Urinary bladder (tissue), 4 donors: ENCODE results near the gene TNNI3. TPM values are rescaled to one million over a fixed set of nuclear protein-coding genes. Genes with fewer than 3 reads are reported as not detected.
"Not testable (repeated sequence)": the region's sequence is repeated elsewhere in the genome, so short reads cannot be mapped to it uniquely, and the experiment has no call there.

Source experiments
- DNase-seq: peaks from one replicate; pipeline ENCODE4 v3.0.0-alpha.2; 2015; ENCODE audit errors: extremely low spot score
- H3K27ac ChIP-seq: one replicate; pipeline ENCODE4 v1.5.1; 2013; ENCODE audit warnings: low read depth, mild to moderate bottlenecking, moderate library complexity
- H3K36me3 ChIP-seq: one replicate; pipeline ENCODE4 v1.6.1; 2013; ENCODE audit warnings: mild to moderate bottlenecking, moderate library complexity; ENCODE audit not compliant: insufficient read depth
- H3K4me1 ChIP-seq: one replicate; pipeline ENCODE4 v1.6.1; 2013; ENCODE audit warnings: mild to moderate bottlenecking, moderate library complexity; ENCODE audit not compliant: insufficient read depth
- H3K4me3 ChIP-seq: one replicate; pipeline ENCODE4 v1.5.1; 2013; ENCODE audit warnings: low read depth, low read length
- WGBS: extraction: QIAGEN DNeasy Blood & Tissue Kit; methylation state at CpG from one replicate; pipeline ENCODE4 v1.1.7; 2013; 5-methylcytosine and 5-hydroxymethylcytosine counted together
- polyA plus RNA-seq: library from polyadenylated mRNA; stranded (reverse); fragments of 200-250 nt; gene quantifications from one replicate; pipeline ENCODE4 v1.2.3, GENCODE V29; 2013
- total RNA-seq: library from RNA; depleted of rRNA; stranded (reverse); fragments of >200 nt; gene quantifications from one replicate; pipeline ENCODE4 v1.2.3, GENCODE V29; 2014
- donor health status: healthy with polysubstance abuse.
- donor health status: healthy.

Gene TNNI3
- total and polyA plus RNA-seq, 2 donors, result not detected

DNA sequence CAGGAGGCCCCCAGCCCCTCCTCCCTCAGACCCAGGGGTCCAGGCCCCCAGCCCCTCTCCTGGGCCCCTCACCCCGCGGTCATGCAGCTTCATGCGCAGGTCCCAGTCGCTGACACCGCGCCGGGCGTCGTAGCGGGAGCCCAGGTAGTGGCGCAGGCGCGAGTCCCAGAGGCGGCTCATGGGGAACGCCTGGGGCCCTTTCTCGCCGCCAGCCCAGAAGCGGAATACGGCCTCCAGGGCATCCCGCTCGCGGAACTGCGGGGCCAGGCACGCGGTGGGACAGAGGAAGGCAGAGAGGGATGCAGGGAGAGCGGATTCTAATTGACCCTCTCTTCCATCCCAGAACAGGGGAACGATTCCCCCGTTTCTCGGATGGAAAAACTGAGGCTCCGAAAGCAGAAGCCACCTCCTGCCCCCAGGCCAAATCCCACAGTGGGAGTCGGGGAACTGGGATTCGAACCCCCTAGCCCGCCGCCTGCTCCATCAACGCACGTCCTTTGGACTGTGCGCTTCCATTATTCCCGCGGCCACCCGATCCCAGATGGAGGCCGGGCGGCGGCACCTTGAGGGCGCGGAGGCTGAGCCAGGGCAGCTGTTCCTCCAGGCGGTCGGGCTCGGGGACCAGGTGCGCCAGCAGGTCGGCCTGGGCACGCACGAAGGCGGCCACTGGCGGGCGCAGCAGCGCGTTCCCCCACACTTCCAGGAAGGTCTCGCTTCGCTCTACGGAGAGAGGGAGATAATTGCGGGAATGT, 4.2 kb upstream of the TNNI3 start:
- no peak overlapping the region for H3K4me3 ChIP-seq
- no peak overlapping the region for H3K27ac ChIP-seq
- H3K4me1 ChIP-seq, result no peaks in the 10 kb centered on the region
- WGBS, result 22% methylated on average over 61 of the region's 61 CpGs
- DNase-seq, result no peak
- no peaks in the 10 kb centered on the region for H3K36me3 ChIP-seq

DNA sequence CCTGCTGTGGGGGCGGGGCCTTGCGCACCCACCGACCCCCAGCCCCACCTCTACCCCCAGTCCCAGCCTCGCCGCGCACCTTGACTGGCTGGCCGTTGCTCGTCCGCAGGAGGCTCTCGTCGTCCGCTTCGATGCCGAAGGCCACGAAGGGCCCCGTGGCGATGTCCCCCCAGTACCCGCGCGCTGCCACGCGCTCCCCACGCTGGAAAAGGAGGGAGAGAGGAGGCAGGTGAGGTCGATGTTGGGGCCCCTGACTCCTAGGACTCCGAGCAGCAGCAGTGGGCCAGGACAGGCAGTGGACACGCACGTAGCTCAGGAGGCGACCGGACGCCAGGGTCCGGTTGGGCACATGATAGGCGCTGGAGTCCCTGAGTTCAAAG, 3.4 kb upstream of the TNNI3 start:
- H3K4me1 ChIP-seq, result no peaks in the 10 kb centered on the region
- 12% methylated on average over 32 of the region's 32 CpGs for WGBS
- H3K27ac ChIP-seq, result no peak overlapping the region
- no peaks in the 10 kb centered on the region for H3K36me3 ChIP-seq
- H3K4me3 ChIP-seq, result no peak overlapping the region
- DNase-seq, result no peak

GRCh38 chr19:55160128-55160985, 2.8 kb upstream of the TNNI3 start:
- WGBS, result 2% methylated on average over 33 of the region's 33 CpGs
- no peaks in the 10 kb centered on the region for H3K36me3 ChIP-seq
- H3K4me1 ChIP-seq, result no peaks in the 10 kb centered on the region
- H3K27ac ChIP-seq, result no peak overlapping the region
- DNase-seq, result no peak
- no peak overlapping the region for H3K4me3 ChIP-seq

GRCh38 chr19:55158848-55159749, 1.6 kb upstream of the TNNI3 start:
- no peak for DNase-seq
- H3K27ac ChIP-seq, result no peak overlapping the region
- no peaks in the 10 kb centered on the region for H3K36me3 ChIP-seq
- WGBS, result 48% methylated on average over 18 of the region's 18 CpGs
- H3K4me3 ChIP-seq, result no peak overlapping the region
- H3K4me1 ChIP-seq, result no peaks in the 10 kb centered on the region

DNA sequence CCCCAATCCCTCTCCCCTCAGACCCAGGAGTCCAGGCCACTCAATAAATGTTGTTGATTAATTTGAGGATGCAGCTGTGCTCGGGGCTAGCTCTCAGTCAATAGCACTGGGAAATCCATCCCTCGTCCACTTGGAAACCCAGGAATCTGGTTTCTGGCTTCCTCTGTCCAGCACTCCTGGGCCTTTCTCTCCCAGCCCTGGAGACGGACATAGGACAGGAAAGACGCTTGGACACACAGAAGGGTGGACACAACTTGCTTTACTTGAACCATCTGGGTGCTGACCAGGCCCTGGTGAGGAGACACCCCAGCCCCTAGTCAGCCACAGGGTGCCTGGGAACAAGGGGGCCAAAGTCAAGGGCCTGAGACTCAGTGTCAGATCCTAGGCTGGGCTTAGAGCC, 891 bp upstream of the TNNI3 start:
- no peaks in the 10 kb centered on the region for H3K4me1 ChIP-seq
- H3K4me3 ChIP-seq, result no peak overlapping the region
- no peak for DNase-seq
- no peaks in the 10 kb centered on the region for H3K36me3 ChIP-seq
- no peak overlapping the region for H3K27ac ChIP-seq
- WGBS, result 58% methylated on average over 4 of the region's 4 CpGs

DNA sequence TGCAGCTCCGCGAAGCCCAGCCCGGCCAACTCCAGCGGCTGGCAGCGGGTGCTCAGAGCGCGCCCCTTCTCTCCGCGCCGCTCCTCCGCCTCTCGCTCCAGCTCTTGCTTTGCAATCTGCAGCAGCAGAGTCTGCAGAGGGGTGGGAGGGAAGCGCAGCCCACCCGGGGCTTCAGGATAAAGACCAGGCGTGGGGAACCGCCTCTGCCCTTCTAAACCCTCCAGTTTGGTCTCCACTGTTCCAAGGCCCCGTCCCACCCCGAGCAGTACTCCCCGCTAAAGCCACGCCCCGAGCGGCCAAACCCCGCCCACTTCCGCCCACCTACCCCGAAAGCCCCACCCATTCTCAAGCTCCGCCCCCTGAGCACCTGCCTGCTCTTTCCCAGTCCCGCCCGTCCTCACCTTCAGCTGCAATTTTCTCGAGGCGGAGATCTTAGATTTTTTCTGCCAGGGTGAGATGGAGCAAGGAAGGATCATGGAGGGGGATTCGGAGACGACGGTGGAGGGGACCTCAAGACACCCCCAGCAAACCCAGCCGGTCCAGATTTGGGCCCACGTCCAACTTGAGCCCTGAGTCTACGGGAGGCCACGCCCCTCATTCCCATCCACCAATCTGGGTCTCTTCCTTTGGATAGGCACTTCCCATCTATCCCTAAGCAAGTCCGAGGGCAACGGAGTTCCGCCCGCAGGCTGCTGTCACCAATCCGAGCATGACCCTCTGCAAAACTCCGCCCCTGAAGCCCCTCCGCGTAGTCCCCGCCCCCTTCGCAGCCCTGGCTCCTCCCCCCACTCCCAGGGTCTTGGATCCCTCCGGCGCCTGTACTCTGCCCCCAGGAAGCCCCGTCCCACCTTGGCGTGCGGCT, 1.1 kb downstream of the TNNI3 start:
- Histone ChIP-seq H3K4me3 (no peak overlapping the region), H3K36me3 (no peaks in the 10 kb centered on the region), H3K27ac (no peak overlapping the region), H3K4me1 (no peaks in the 10 kb centered on the region)
- no peak for DNase-seq
- 5% methylated on average over 52 of the region's 52 CpGs for WGBS

DNA sequence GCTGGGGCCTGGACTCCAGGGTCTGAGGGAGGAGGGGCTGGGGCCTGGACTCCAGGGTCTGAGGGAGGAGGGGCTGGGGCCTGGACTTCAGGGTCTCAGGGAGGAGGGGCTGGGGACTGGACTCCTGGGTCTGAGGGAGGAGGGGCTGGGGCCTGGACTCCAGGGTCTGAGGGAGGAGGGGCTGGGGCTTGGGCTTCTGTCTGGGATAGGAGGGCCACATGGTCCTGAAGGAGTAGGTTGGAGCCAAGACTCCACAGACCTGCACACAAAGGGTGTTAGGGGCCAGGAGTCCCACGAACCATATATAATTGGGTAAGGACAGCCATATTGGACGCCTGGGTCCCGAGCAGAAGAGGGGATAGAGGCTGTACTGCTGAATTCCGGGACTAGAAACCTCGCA, 1.7 kb downstream of the TNNI3 start:
- H3K4me3 ChIP-seq, H3K36me3 ChIP-seq, DNase-seq, H3K27ac ChIP-seq, H3K4me1 ChIP-seq: not testable (repeated sequence)
- WGBS, result 5% methylated on average over 5 of the region's 5 CpGs

GRCh38 chr19:55153652-55154264, 3.8 kb downstream of the TNNI3 start:
- H3K4me3 ChIP-seq, result no peak overlapping the region
- no peaks in the 10 kb centered on the region for H3K36me3 ChIP-seq
- 86% methylated on average over 12 of the region's 12 CpGs for WGBS
- no peak for DNase-seq
- no peak overlapping the region for H3K27ac ChIP-seq
- no peaks in the 10 kb centered on the region for H3K4me1 ChIP-seq

- DNase-seq, result no peak
- Histone ChIP-seq H3K27ac (no peak overlapping the region), H3K36me3 (no peaks in the 10 kb centered on the region), H3K4me3 (no peak overlapping the region), H3K4me1 (no peaks in the 10 kb centered on the region)
Observed at GRCh38 chr19:55152017-55152416, 5.5 kb downstream of the TNNI3 start.

GRCh38 chr19:55149078-55150003, 8.2 kb downstream of the TNNI3 start, which contains the start of gene TNNT1:
TSS of gene TNNT1 (minus strand) at chr19:55149206. CDS start at chr19:55147157, 2,049 bp downstream.
- no peak within 1 kb of the TSS for H3K27ac ChIP-seq
- H3K4me3 ChIP-seq, result no peak within 1 kb of the TSS
- H3K36me3 ChIP-seq, result no peaks in the 10 kb centered on the region
- WGBS, result 9% methylated on average over 18 of the region's 18 CpGs
- DNase-seq, result no peak
- no peaks in the 10 kb centered on the region for H3K4me1 ChIP-seq

DNA sequence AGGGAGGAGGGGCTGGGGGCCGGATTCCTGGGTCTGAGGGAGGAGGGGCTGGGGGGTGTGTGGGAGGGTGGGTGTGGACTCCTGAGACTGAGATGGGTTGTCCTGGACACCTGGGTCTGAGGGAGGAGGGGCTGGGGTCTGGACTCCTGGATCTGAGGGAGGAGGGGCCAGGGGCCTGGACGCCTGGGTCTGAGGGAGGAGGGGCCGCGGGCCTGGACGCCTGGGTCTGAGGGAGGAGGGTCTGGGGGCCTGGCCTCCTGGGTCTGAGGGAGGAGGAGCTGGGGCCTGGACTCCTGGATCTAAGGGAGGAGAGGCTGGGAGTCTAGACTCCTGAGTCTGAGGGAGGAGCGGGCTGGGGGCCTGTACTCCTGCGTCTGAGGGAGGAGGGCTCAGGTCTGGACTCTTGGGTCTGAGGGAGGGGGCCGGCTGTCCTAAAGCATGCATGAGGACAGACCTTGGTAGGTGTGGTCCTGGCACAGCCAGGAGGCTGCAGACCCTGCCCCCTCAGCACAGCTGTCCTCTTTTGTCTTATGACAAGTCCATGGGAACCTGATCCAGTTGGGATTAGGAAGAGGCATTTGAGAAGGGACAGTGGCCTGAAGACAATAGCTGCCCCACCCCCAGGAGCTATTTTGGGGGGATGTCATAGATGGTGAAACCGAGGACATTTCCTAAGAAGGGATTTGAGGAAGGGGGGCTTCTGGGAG, 9.8 kb downstream of the TNNI3 start:
- H3K27ac ChIP-seq, result no peak overlapping the region
- H3K36me3 ChIP-seq, result no peaks in the 10 kb centered on the region
- DNase-seq, result no peak
- H3K4me3 ChIP-seq, result no peak overlapping the region
- no peaks in the 10 kb centered on the region for H3K4me1 ChIP-seq
- WGBS, result 32% methylated on average over 9 of the region's 9 CpGs
